ENCODE data around the gene ZNF385D. TPM values are rescaled to one million over a fixed set of nuclear protein-coding genes. Genes with fewer than 3 reads are reported as not detected.

Gene ZNF385D
- total and polyA plus RNA-seq, 11 donors = 1.3 to 19.8 (median 7.9) TPM

- Histone ChIP-seq H3K4me1 (no peaks in the 10 kb centered on the region), H3K27me3 (no peaks in the 10 kb centered on the region), H3K27ac (no peak overlapping the region), H3K9me3 (peaks cover 0 to 3% (median 0%) of the 10 kb centered on the region in 12 donors), H3K36me3 (no peaks in the 10 kb centered on the region), H3K4me3 (no peak overlapping the region)
- WGBS, 4 donors = 74 to 92% (median 87%) methylated on average over 3 of the region's 3 CpGs
- ATAC-seq (no peak), DNase-seq (no peak)
- no peak for TF ChIP-seq CTCF (IDR thresholded peaks at IDR 0.05)
- TF ChIP-seq POLR2A (IDR thresholded peaks at IDR 0.05) = no peak
- intact Hi-C loops (cut with DNase I) = no loop called here
Measured at GRCh38 chr3:21697707-21698106, 53.3 kb downstream of the ZNF385D start.

GRCh38 chr3:21694506-21694905 is 56.5 kb downstream of the ZNF385D start:
- 82 to 94% (median 94%) methylated on average over 4 of the region's 4 CpGs for WGBS, 4 donors
- Histone ChIP-seq H3K27me3 (no peaks in the 10 kb centered on the region), H3K4me3 (no peak overlapping the region), H3K9me3 (peaks cover 0 to 7% (median 0%) of the 10 kb centered on the region in 12 donors), H3K4me1 (peaks cover 0 to 4% (median 0%) of the 10 kb centered on the region in 12 donors), H3K27ac (no peak overlapping the region), H3K36me3 (no peaks in the 10 kb centered on the region)
- ATAC-seq (no peak), DNase-seq (no peak)
- TF ChIP-seq POLR2A (IDR thresholded peaks at IDR 0.05) = no peak
- TF ChIP-seq CTCF (IDR thresholded peaks at IDR 0.05) = no peak
- intact Hi-C loops (cut with DNase I) = no loop called here

GRCh38 chr3:21691036-21691435 is 60.0 kb downstream of the ZNF385D start:
- TF ChIP-seq CTCF (IDR thresholded peaks at IDR 0.05) = no peak
- TF ChIP-seq POLR2A (IDR thresholded peaks at IDR 0.05) = no peak
- ATAC-seq (peak in 1 of 4 donors; percentile 39), DNase-seq (no peak)
- no peak overlapping the region for H3K4me3 ChIP-seq
- peak overlapping the region in 1 of 12 donors; percentile 9 for H3K27ac ChIP-seq
- WGBS, 4 donors = 62 to 70% (median 66%) methylated on average over 6 of the region's 6 CpGs
- intact Hi-C loops (cut with DNase I) = no loop called here
- no peaks in the 10 kb centered on the region for H3K27me3 ChIP-seq
- H3K9me3 ChIP-seq = peaks cover 0 to 7% (median 0%) of the 10 kb centered on the region in 12 donors
- no peaks in the 10 kb centered on the region for H3K36me3 ChIP-seq
- peaks cover 0 to 7% (median 0%) of the 10 kb centered on the region in 12 donors for H3K4me1 ChIP-seq

GRCh38 chr3:21682206-21682605 is 68.8 kb downstream of the ZNF385D start:
- Histone ChIP-seq H3K27ac (peak overlapping the region in 2 of 12 donors; percentile 4 to 39), H3K4me3 (no peak overlapping the region), H3K9me3 (no peaks in the 10 kb centered on the region), H3K4me1 (peaks cover 0 to 34% (median 8%) of the 10 kb centered on the region in 12 donors), H3K36me3 (no peaks in the 10 kb centered on the region), H3K27me3 (no peaks in the 10 kb centered on the region)
- ATAC-seq = no peak
- TF ChIP-seq CTCF (IDR thresholded peaks at IDR 0.05) = no peak
- TF ChIP-seq POLR2A (IDR thresholded peaks at IDR 0.05) = no peak
- DNase-seq = no peak
- intact Hi-C loops (cut with DNase I) = no loop called here
